ENCODE results near the gene SMARCAD1.
A peak's percentile ranks its signal among the peaks of the same experiment; 100 is the strongest.
"Not testable (repeated sequence)": the region's sequence is repeated elsewhere in the genome, so short reads cannot be mapped to it uniquely, and the experiment has no call there.

The SMARCAD1 gene

DNA sequence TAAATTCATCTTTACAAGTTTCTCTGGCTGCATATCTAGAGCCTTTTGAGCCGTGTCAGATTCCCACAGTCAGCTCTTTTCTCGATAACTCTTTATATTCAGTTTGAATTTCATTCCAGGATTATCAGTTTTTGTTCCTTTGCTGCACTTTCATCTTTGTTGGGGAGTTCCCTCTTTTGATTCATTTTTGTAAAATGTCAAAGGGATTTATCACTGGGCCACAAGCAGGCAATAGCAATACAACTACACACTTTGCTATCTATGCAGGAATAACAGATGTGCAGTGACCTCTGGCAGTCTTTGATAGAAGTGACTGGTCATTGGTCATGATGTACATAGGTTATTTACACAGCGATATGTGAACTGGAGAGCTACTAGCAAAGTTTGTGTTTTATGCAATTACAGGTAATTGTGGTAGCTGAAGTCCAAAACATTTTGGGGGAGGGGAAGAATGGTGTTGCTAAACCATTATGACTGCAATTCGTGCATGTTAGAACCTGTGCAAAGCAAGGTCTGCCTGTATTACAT is 91.1 kb downstream of the SMARCAD1 start:
- DNase-seq (ENCODE audit: low spot score) = no peak

DNA sequence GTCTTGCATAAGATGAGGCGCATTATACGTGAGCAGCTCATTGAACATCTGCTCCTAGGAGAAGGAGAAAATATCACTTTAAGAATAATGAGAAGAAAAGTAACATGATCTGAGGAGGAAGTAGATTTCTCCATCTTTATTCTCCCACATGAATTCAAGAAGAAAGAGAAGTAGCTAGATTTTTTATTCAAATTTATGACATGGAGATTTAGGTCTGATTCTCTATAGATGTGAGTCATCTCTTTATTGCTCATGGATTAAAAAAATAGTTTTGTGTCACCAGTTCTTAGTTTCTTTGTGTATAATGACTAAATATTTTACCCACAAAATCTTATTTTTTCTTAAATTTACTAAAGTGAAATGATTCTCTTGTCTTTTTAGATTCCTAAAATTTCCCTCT is 94.5 kb downstream of the SMARCAD1 start:
- no peak for DNase-seq (ENCODE audit: low spot score)

- peak; percentile 39 for DNase-seq (ENCODE audit: low spot score)
Observed at GRCh38 chr4:94304365-94304971, 96.8 kb downstream of the SMARCAD1 start.

DNA sequence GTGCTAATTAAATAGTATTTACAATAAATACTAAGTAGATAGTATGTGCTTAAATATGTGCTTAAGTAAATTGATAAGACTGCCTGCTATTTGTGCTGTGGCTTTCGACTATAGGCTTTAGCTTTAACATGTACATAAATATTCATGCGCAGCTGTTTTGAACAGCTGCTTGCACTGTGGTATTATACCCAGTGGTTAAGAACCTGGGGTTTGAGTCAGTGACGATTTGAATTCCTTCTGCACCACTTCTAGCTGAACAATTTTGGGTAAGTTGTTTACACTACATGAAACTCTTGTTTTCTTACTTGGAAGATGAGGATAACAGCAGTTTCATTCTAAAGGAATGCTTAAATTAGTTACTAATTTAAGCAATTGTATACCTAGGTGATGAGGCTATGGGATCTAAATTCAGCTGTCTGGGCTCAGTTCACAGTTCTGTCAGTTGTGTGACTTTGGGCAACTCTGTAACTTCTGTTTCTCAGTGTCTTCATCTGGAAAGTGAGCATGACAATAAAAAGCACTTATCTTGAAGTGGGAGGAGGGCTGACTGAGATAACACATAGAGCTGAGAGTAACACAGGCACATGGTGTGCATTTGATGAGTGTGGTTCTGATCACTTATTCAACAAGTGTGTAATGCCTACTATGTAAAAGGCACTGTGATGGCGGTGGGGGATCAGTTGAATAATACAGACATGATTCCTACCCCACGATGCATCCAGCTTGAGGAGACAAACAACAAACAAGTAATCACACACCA is 98.0 kb downstream of the SMARCAD1 start:
- DNase-seq (ENCODE audit: low spot score) = peak; percentile 54

- no peak for DNase-seq (ENCODE audit: low spot score)
Observed at GRCh38 chr4:94306713-94307112, 99.0 kb downstream of the SMARCAD1 start.

- peak; percentile 32 for DNase-seq (ENCODE audit: low spot score)
Observed at GRCh38 chr4:94307231-94307871, 99.7 kb downstream of the SMARCAD1 start.

DNA sequence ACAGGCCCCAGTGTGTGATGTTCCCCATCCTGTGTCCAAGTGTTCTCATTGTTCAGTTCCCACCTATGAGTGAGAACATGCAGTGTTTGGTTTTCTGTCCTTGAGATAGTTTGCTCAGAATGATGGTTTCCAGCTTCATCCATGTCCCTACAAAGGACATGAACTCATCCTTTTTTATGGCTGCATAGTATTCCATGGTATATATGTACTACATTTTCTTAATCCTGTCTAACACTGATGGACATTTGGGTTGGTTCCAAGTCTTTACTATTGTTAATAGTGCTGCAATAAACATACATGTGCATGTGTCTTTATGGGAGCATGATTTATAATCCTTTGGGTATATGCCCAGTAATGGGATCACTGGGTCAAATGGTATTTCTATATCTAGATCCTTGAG is 112.3 kb downstream of the SMARCAD1 start:
- not testable (repeated sequence) for DNase-seq (ENCODE audit: low spot score)

- no peak for DNase-seq (ENCODE audit: low spot score)
Observed at GRCh38 chr4:94325835-94326234, 118.2 kb downstream of the SMARCAD1 start.

- DNase-seq (ENCODE audit: low spot score) = no peak
Observed at GRCh38 chr4:94329933-94330332, 122.3 kb downstream of the SMARCAD1 start.

DNA sequence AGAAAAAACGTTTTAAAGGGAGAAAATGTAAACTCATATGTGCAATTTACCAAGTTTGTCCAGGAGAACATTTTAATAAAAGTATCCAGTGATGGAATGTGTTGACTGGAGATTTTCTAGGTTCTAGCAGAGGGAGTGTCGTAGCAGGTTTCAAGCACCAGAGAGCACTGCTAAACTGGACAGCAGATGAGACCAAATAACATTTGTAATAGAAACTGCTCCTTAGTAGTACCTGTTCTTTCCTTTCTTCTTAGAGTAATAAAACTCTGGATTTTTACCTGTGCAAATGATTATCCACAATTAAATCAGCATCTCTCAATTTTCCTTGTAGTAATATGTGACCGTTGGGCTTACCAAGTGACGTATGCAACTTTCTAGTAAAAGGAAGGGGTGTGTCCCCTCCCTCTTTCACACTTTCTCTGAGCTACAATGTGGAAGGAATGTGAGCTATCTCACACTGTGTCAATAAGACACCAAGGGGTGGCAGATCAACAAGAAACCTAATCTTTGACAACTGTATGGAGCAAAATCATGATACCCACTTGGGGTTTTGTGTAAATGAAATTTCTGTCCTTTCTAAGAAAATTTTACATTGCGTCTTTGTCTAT is 125.4 kb downstream of the SMARCAD1 start:
- DNase-seq (ENCODE audit: low spot score) = no peak

- DNase-seq (ENCODE audit: low spot score) = no peak
Observed at GRCh38 chr4:94333866-94334265, 126.2 kb downstream of the SMARCAD1 start.

- no peak for DNase-seq (ENCODE audit: low spot score)
Observed at GRCh38 chr4:94334476-94334875, 126.8 kb downstream of the SMARCAD1 start.

DNA sequence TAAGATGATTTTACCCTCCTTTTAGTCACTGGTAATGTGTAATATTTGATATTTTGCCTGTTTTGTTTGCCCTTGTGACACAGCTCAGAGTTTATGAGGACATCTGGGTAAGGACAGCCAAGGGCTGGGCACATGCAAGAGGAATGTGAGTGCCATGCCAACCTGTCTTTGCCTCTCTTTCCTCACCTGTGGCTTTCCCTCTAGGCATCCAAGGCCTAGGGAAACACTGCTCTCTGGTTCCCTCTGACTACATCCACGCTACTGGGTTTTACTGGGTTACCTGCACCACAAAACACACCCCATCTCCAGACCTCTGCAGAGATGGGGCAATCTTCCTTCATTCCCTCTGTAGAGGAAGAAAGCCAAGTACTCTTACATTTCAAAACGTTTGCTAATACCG is 127.3 kb downstream of the SMARCAD1 start:
- no peak for DNase-seq (ENCODE audit: low spot score)

DNA sequence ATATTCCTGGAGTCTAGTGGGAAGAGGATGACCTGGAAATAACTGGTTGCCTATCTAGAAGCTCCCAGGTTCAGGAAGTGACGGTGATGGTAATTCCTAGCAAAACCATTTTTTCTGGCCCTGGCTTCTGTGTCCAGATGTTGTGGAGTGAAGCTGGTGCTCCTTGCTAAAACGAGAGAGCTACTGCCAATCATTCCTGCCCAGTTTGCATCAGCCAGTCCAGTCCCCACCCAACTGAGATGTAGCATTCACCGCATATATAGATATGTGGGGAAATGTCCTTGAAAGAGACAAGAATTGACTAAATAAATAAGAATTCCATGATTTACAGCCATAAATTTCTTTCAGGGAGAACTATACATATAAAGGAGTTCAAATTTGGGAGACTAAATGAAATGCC is 128.6 kb downstream of the SMARCAD1 start:
- DNase-seq (ENCODE audit: low spot score) = no peak

DNA sequence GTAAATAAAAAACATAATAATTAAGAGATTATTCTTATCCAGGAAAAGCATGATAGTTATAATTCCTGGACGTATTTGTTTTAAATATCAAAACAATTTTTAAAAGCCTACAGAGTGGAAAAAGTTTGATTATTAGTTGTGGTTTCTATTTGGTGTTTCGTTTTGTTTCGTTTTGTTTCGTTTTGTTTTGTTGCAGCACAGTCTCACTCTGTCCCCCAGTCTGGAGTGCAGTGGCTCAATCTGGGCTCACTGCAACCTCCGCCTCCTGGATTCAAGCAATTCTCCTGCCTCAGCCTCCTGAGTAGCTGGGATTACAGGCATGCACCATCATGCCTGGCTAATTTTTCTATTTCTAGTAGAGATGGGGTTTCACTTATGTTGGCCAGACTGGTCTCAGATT is 129.1 kb downstream of the SMARCAD1 start:
- DNase-seq (ENCODE audit: low spot score) = not testable (repeated sequence)

DNA sequence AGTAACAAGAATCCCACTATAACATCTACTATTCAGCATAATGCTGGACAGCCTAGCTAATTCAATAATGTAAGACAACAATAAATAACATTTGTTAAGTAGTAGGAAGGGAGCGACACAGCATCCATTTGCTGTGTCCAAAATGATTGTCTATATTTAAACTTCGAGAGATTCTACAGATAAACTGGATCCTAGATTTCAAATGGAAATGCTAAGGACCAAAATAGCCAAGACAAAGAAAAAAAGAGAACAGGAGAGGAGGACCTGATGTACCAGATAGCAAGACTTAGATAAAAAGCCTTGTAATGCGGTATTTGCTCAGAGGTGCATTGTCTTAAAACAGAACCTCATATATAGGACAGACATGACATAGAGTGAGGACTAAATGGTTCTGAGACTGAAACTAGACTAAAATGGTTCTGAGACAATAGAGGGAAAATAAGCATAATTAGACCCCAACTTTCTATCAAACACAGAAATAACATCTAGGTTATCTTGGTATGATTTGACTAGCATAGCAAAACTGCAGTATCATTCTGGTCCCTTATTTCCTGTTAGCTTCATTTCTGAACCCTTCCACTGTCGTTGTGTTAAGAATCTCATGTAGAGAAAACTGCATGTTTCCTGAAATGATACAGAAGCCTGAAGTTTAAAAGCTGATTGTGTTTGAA is 131.2 kb downstream of the SMARCAD1 start:
- DNase-seq (ENCODE audit: low spot score) = no peak

DNA sequence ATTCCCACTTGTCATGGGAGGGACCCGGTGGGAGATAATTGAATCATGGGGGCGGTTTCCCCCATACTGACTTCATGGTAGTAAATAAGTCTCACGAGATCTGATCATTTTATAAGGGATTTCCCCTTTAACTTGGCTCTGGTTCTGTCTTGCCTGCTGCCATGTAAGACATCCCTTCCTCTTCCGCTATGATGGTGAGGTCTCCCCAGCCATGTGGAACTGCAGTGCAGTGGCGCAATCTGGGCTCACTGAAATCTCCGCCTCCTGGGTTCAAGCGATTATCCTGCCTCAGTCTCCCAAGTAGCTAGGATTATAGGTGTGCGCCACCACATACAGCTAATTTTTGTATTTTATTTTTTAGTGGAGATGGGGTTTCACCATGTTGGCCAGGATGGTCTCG is 132.1 kb downstream of the SMARCAD1 start:
- DNase-seq (ENCODE audit: low spot score) = no peak

All from kidney tubule cell (primary cell).